Keratinocyte (primary cell): Measurements from ENCODE around the gene BBS9. TPM values are rescaled to one million over a fixed set of nuclear protein-coding genes. Genes with fewer than 3 reads are reported as not detected.

Experiments used
- DNase-seq: peaks from one replicate; pipeline ENCODE4 v3.0.0-alpha.2; 2011; ENCODE audit warnings: low read depth, missing footprints, low spot score
- FAIRE-seq: peaks from 2 replicates; lab custom pipeline; 2011; peaks lifted over from hg19 to GRCh38; lab: Jason Lieb, UNC
- H2AFZ ChIP-seq: 2 replicates; pipeline ENCODE4 v1.6.0; 2012; ENCODE audit warnings: low read length, control low read depth, inconsistent platforms; ENCODE audit not compliant: control insufficient read depth
- H3K27ac ChIP-seq: 2 replicates; pipeline ENCODE4 v1.5.1; 2011; ENCODE audit warnings: low read length; ENCODE audit not compliant: control insufficient read depth, insufficient read depth
- H3K27me3 ChIP-seq: 3 replicates; pipeline ENCODE4 v1.6.0; 2011; ENCODE audit warnings: low read length; ENCODE audit not compliant: control insufficient read depth, insufficient read depth; ENCODE audit errors: extremely low read depth
- H3K36me3 ChIP-seq, 2 experiments: 2 replicates in 1 of 2; 3 replicates in 1 of 2; pipeline ENCODE4 v1.5.1; 2011; ENCODE audit warnings: low read length in 2 of 2, mild to moderate bottlenecking in 1 of 2; ENCODE audit not compliant: control insufficient read depth in 2 of 2, insufficient read depth in 2 of 2; ENCODE audit errors: extremely low read depth in 1 of 2
- H3K4me1 ChIP-seq: 3 replicates; pipeline ENCODE4 v1.5.1; 2011; ENCODE audit warnings: low read length; ENCODE audit not compliant: control insufficient read depth, insufficient read depth; ENCODE audit errors: extremely low read depth
- H3K4me2 ChIP-seq: 3 replicates; pipeline ENCODE4 v1.6.0; 2011; ENCODE audit warnings: low read depth, low read length; ENCODE audit not compliant: control insufficient read depth, insufficient read depth; ENCODE audit errors: extremely low read depth
- H3K4me3 ChIP-seq, 3 experiments: fragments of 200-600 bp in 1 of 3; sonication (generic) in 1 of 3; 2 replicates in 2 of 3; 3 replicates in 1 of 3; pipeline ENCODE4 v1.5.1; 2011 to 2016; ENCODE audit warnings: low read length in 3 of 3, mild to moderate bottlenecking in 3 of 3, control low read depth in 2 of 3, inconsistent platforms in 1 of 3, low read depth in 1 of 3, mixed read lengths in 1 of 3, mixed run types in 1 of 3, moderate library complexity in 1 of 3; ENCODE audit not compliant: control insufficient read depth in 2 of 3, insufficient read depth in 2 of 3; ENCODE audit errors: extremely low read depth in 1 of 3
- H3K79me2 ChIP-seq: 2 replicates; pipeline ENCODE4 v1.6.0; 2012; ENCODE audit warnings: low read length; ENCODE audit not compliant: control insufficient read depth, insufficient read depth
- H3K9ac ChIP-seq: 3 replicates; pipeline ENCODE4 v1.6.0; 2011; ENCODE audit warnings: low read length; ENCODE audit not compliant: control insufficient read depth, insufficient read depth; ENCODE audit errors: extremely low read depth
- H3K9me1 ChIP-seq: 3 replicates; pipeline ENCODE4 v1.6.0; 2011; ENCODE audit warnings: low read length; ENCODE audit not compliant: control insufficient read depth, insufficient read depth; ENCODE audit errors: extremely low read depth
- H3K9me3 ChIP-seq: 2 replicates; pipeline ENCODE4 v1.5.1; 2012; ENCODE audit warnings: low read depth, low read length; ENCODE audit not compliant: control insufficient read depth
- H4K20me1 ChIP-seq: 3 replicates; pipeline ENCODE4 v1.6.0; 2011; ENCODE audit warnings: low read length; ENCODE audit not compliant: control insufficient read depth, insufficient read depth; ENCODE audit errors: extremely low read depth
- EZH2 ChIP-seq: IDR thresholded peaks from one replicate; pipeline ENCODE4 v1.6.1; 2012; ENCODE audit warnings: inconsistent platforms, mild to moderate bottlenecking, low read length, moderate library complexity
- dilution Hi-C: fragments of 300-500 bp; cut with MboI; formaldehyde crosslinking; loops from one replicate; pipeline ENCODE4 v1.7.0; 2020; ENCODE audit warnings: low sequenced_read_pairs; ENCODE audit not compliant: extremely low pct_ligation_motif_present
- polyA plus RNA-seq, 5 experiments: library from polyadenylated mRNA; depleted of rRNA in 3 of 5; stranded (reverse) in 3 of 5; stranded (forward) in 1 of 5; unstranded in 1 of 5; fragments of >200 nt; gene quantifications; 1 replicate in 1 of 5; 2 replicates in 3 of 5; 3 replicates in 1 of 5; pipeline versions ENCODE4 v1.2.1 to v1.2.3, GENCODE V29; 2011 to 2012; ENCODE audit warnings: missing spikeins in 2 of 5, low read depth in 1 of 5, low replicate concordance in 1 of 5
- TF ChIP-seq, protein P1 (sequence below), 3 experiments: IDR thresholded peaks in 1 of 3; conservative IDR thresholded peaks in 1 of 3; optimal IDR thresholded peaks in 1 of 3; 2 replicates in 2 of 3; 3 replicates in 1 of 3; pipeline versions ENCODE3 to v1.5.1; 2011; ENCODE audit warnings: low read length in 3 of 3, mild to moderate bottlenecking in 3 of 3, moderate library complexity in 2 of 3, control low read depth in 1 of 3, inconsistent platforms in 1 of 3; ENCODE audit not compliant: insufficient read depth in 2 of 3; ENCODE audit errors: extremely low read depth in 1 of 3

The BBS9 gene
- polyA plus RNA-seq, 1 donor (not counting 4 experiments of a cell fraction or from before 2014, with no cell fraction given): 7.6 TPM

DNA sequence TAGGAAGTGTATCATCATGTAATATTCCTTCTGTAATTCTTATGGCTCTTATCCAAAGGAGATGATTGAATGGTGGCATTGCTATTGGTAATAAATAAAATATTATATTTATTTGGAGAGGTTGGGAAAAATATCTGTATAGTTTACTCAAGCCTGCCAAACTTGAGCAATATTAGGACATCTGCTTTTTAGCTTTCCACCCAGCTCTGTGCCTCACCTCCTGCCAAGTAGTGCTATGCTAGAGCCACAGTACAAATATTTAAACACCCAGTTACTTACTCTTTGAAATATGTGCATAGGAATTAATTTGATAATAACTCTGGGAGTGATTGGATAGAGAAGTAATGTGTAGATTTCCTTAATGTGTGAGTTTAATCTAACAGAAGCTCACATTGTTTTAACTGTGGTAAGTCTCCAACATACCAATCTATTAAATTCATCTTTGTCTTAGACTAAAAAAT, 129.2 kb downstream of the BBS9 start:
- H3K4me3 ChIP-seq: no peak overlapping the region
- dilution Hi-C loops: no loop called here
- H3K9me1 ChIP-seq: no peaks in the 10 kb centered on the region
- no peak overlapping the region for H3K27ac ChIP-seq
- no peaks in the 10 kb centered on the region for H4K20me1 ChIP-seq
- TF ChIP-seq, protein P1, sequence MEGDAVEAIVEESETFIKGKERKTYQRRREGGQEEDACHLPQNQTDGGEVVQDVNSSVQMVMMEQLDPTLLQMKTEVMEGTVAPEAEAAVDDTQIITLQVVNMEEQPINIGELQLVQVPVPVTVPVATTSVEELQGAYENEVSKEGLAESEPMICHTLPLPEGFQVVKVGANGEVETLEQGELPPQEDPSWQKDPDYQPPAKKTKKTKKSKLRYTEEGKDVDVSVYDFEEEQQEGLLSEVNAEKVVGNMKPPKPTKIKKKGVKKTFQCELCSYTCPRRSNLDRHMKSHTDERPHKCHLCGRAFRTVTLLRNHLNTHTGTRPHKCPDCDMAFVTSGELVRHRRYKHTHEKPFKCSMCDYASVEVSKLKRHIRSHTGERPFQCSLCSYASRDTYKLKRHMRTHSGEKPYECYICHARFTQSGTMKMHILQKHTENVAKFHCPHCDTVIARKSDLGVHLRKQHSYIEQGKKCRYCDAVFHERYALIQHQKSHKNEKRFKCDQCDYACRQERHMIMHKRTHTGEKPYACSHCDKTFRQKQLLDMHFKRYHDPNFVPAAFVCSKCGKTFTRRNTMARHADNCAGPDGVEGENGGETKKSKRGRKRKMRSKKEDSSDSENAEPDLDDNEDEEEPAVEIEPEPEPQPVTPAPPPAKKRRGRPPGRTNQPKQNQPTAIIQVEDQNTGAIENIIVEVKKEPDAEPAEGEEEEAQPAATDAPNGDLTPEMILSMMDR (optimal IDR thresholded peaks at IDR 0.05 in 1 of 3, IDR thresholded peaks at IDR 0.05 in 1 of 3, conservative IDR thresholded peaks at IDR 0.05 in 1 of 3; ENCODE audit: extremely low read depth in 1 of 3, insufficient read depth in 2 of 3, low read length in 3 of 3): no peak
- no peak for TF ChIP-seq EZH2
- H3K9ac ChIP-seq: no peak overlapping the region
- no peak overlapping the region for H3K4me2 ChIP-seq
- H3K27me3 ChIP-seq: no peaks in the 10 kb centered on the region
- H3K9me3 ChIP-seq: no peaks in the 10 kb centered on the region
- H3K79me2 ChIP-seq: no peaks in the 10 kb centered on the region
- no peaks in the 10 kb centered on the region for H3K4me1 ChIP-seq
- DNase-seq: no peak
- FAIRE-seq: no peak
- H3K36me3 ChIP-seq: no peaks in the 10 kb centered on the region
- no peak overlapping the region for H2AFZ ChIP-seq

DNA sequence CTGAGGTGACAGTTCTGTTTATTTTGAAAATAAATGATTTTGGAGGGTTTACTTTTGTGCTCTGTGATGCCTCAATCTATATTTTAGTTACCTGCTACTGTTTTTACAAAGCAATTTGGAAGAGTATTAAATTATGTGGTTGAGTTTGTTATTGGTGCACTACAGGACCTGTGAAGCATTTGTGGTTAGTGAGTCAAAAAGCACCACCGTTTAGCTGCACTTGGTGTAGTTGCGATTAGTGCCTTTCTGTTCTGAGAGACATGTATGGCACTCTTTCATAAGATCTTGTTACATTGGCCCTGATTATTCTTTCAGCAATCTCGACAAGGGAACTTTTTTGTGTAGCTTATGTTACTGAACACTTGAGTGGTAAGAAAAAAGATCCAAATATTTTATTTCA, 132.2 kb downstream of the BBS9 start:
- Histone ChIP-seq H3K27ac (no peak overlapping the region), H3K9ac (no peak overlapping the region), H3K4me3 (no peak overlapping the region), H3K9me3 (no peaks in the 10 kb centered on the region), H4K20me1 (no peaks in the 10 kb centered on the region), H3K4me2 (no peak overlapping the region), H3K79me2 (no peaks in the 10 kb centered on the region), H3K27me3 (no peaks in the 10 kb centered on the region), H3K36me3 (no peaks in the 10 kb centered on the region), H2AFZ (no peak overlapping the region), H3K9me1 (no peaks in the 10 kb centered on the region), H3K4me1 (no peaks in the 10 kb centered on the region)
- dilution Hi-C loops: no loop called here
- no peak for FAIRE-seq
- DNase-seq: no peak
- no peak for TF ChIP-seq EZH2
- TF ChIP-seq, protein P1 (optimal IDR thresholded peaks at IDR 0.05 in 1 of 3, IDR thresholded peaks at IDR 0.05 in 1 of 3, conservative IDR thresholded peaks at IDR 0.05 in 1 of 3; ENCODE audit: extremely low read depth in 1 of 3, insufficient read depth in 2 of 3, low read length in 3 of 3): no peak
